ENCODE results near the gene ORMDL3. TPM values are rescaled to one million over a fixed set of nuclear protein-coding genes. Genes with fewer than 3 reads are reported as not detected.
A peak's percentile ranks its signal among the peaks of the same experiment; 100 is the strongest.

The ORMDL3 gene
- total RNA-seq, 2 experiments from 2014 or later: 46.8 to 64.9 TPM

- intact Hi-C loops (cut with DNase I, micrococcal nuclease): loop anchor here (5.0 to 10.0 kb wide), 3 partner anchors 152 to 1940 kb away; partner anchors contain the start of genes FBXL20 (in 1 of the 2) and KLHL11 (in 1 of the 2)
- Mint-ChIP-seq H3K27ac (peak overlapping the region; percentile 75), H3K4me3 (peak overlapping the region; percentile 85), H3K36me3 (ENCODE audit: low read depth) (peaks cover 22% of the 10 kb centered on the region), H3K9me3 (ENCODE audit: low read depth) (no peaks in the 10 kb centered on the region), H3K27me3 (no peaks in the 10 kb centered on the region), H3K4me1 (peaks cover 79% of the 10 kb centered on the region)
- ChIA-PET CTCF (no interaction called here), POLR2A (no interaction called here)
- DNase-seq (no peak), ATAC-seq (no peak)
These were observed 2.7 kb downstream of the ORMDL3 start for GRCh38 chr17:39924691-39925055.

GRCh38 chr17:39923836-39924690 is 3.3 kb downstream of the ORMDL3 start:
- H3K27ac Mint-ChIP-seq: peak overlapping the region; percentile 75
- DNase-seq (no peak), ATAC-seq (no peak)
- ChIA-PET POLR2A (no interaction called here), CTCF (no interaction called here)
- H3K27me3 Mint-ChIP-seq: no peaks in the 10 kb centered on the region
- peaks cover 76% of the 10 kb centered on the region for H3K4me1 Mint-ChIP-seq
- intact Hi-C loops (cut with DNase I, micrococcal nuclease): loop anchor here in 1 of 2 experiments (10.0 kb wide), 2 partner anchors 519 to 1941 kb away; partner anchors contain the start of genes FBXL20 and KLHL11
- H3K36me3 Mint-ChIP-seq (ENCODE audit: low read depth): peaks cover 25% of the 10 kb centered on the region
- peak overlapping the region; percentile 85 for H3K4me3 Mint-ChIP-seq
- H3K9me3 Mint-ChIP-seq (ENCODE audit: low read depth): no peaks in the 10 kb centered on the region

- intact Hi-C loops (cut with DNase I, micrococcal nuclease): loop anchor here in 1 of 2 experiments (10.0 kb wide), 2 partner anchors 518 to 1942 kb away; partner anchors contain the start of genes FBXL20 and KLHL11
- POLR2A ChIA-PET: no interaction called here
- H3K4me1 Mint-ChIP-seq: peaks cover 75% of the 10 kb centered on the region
- ATAC-seq (no peak), DNase-seq (no peak)
- peaks cover 27% of the 10 kb centered on the region for H3K36me3 Mint-ChIP-seq (ENCODE audit: low read depth)
- H3K27me3 Mint-ChIP-seq: no peaks in the 10 kb centered on the region
- H3K27ac Mint-ChIP-seq: peak overlapping the region; percentile 63
- CTCF ChIA-PET: interaction anchor here (0.7 kb wide), 1 partner anchor 14 kb away, joined by 3 read pairs; no protein-coding TSS in a partner anchor
- no peaks in the 10 kb centered on the region for H3K9me3 Mint-ChIP-seq (ENCODE audit: low read depth)
- no peak overlapping the region for H3K4me3 Mint-ChIP-seq
These were observed 4.2 kb downstream of the ORMDL3 start for GRCh38 chr17:39923230-39923629.

- no peaks in the 10 kb centered on the region for H3K27me3 Mint-ChIP-seq
- intact Hi-C loops (cut with DNase I, micrococcal nuclease): loop anchor here in 1 of 2 experiments (10.0 kb wide), 2 partner anchors 517 to 1943 kb away; partner anchors contain the start of genes FBXL20 and KLHL11
- CTCF ChIA-PET: interaction anchor here (0.6 kb wide), 1 partner anchor 268 kb away, joined by 3 read pairs; no protein-coding TSS in a partner anchor
- peaks cover 32% of the 10 kb centered on the region for H3K36me3 Mint-ChIP-seq (ENCODE audit: low read depth)
- POLR2A ChIA-PET: no interaction called here
- H3K4me3 Mint-ChIP-seq: no peak overlapping the region
- peaks cover 75% of the 10 kb centered on the region for H3K4me1 Mint-ChIP-seq
- H3K27ac Mint-ChIP-seq: peak overlapping the region; percentile 79
- ATAC-seq (no peak), DNase-seq (no peak)
- H3K9me3 Mint-ChIP-seq (ENCODE audit: low read depth): no peaks in the 10 kb centered on the region
These were observed 5.4 kb downstream of the ORMDL3 start for GRCh38 chr17:39922006-39922405.

GRCh38 chr17:39921323-39921722 is 6.1 kb downstream of the ORMDL3 start:
- Mint-ChIP-seq H3K27me3 (no peaks in the 10 kb centered on the region), H3K4me3 (no peak overlapping the region), H3K36me3 (ENCODE audit: low read depth) (peaks cover 34% of the 10 kb centered on the region), H3K27ac (peak overlapping the region; percentile 79), H3K4me1 (peaks cover 78% of the 10 kb centered on the region), H3K9me3 (ENCODE audit: low read depth) (no peaks in the 10 kb centered on the region)
- ATAC-seq: peak; percentile 69
- ChIA-PET POLR2A (interaction anchor here (0.6 kb wide), 1 partner anchor 522 kb away, joined by 3 read pairs; no protein-coding TSS in a partner anchor), CTCF (interaction anchor here (0.6 to 0.7 kb wide), 2 partner anchors 267 to 299 kb away, joined by 3 read pairs; no protein-coding TSS in a partner anchor)
- intact Hi-C loops (cut with DNase I, micrococcal nuclease): loop anchor here in 1 of 2 experiments (10.0 kb wide), 2 partner anchors 517 to 1943 kb away; partner anchors contain the start of genes FBXL20 and KLHL11
- DNase-seq: peak; percentile 57

- Mint-ChIP-seq H3K4me3 (no peak overlapping the region), H3K4me1 (peaks cover 70% of the 10 kb centered on the region)
- intact Hi-C loops (cut with DNase I, micrococcal nuclease): loop anchor here in 1 of 2 experiments (10.0 kb wide), 2 partner anchors 516 to 1944 kb away; partner anchors contain the start of genes FBXL20 and KLHL11
These were observed 6.9 kb downstream of the ORMDL3 start for GRCh38 chr17:39920218-39921210.

GRCh38 chr17:39919087-39919683 is 8.2 kb downstream of the ORMDL3 start:
- Mint-ChIP-seq H3K27ac (no peak overlapping the region), H3K36me3 (ENCODE audit: low read depth) (peaks cover 34% of the 10 kb centered on the region), H3K4me1 (peaks cover 57% of the 10 kb centered on the region), H3K27me3 (no peaks in the 10 kb centered on the region), H3K4me3 (no peak overlapping the region), H3K9me3 (ENCODE audit: low read depth) (no peaks in the 10 kb centered on the region)
- intact Hi-C loops (cut with DNase I, micrococcal nuclease): no loop called here
- CTCF ChIA-PET: interaction anchor here (0.5 to 0.9 kb wide), 2 partner anchors 62 to 165 kb away, joined by 3 to 5 read pairs; partner anchors contain the start of gene PSMD3
- ATAC-seq (no peak), DNase-seq (no peak)
- POLR2A ChIA-PET: no interaction called here

More at GRCh38 chr17:39920218-39921210, 6.9 kb downstream of the ORMDL3 start:
- Mint-ChIP-seq H3K27me3 (no peaks in the 10 kb centered on the region), H3K9me3 (ENCODE audit: low read depth) (no peaks in the 10 kb centered on the region), H3K36me3 (ENCODE audit: low read depth) (peaks cover 34% of the 10 kb centered on the region), H3K27ac (peak overlapping the region; percentile 79)
- POLR2A ChIA-PET: interaction anchor here (0.6 kb wide), 1 partner anchor 521 kb away, joined by 3 read pairs; no protein-coding TSS in a partner anchor
- CTCF ChIA-PET: interaction anchor here (0.7 kb wide), 1 partner anchor 298 kb away, joined by 3 read pairs; no protein-coding TSS in a partner anchor
- ATAC-seq: peak; percentile 70
- DNase-seq: peak; percentile 78

- intact Hi-C loops (cut with DNase I, micrococcal nuclease): no loop called here
- Mint-ChIP-seq H3K4me3 (no peak overlapping the region), H3K27me3 (no peaks in the 10 kb centered on the region), H3K4me1 (peaks cover 37% of the 10 kb centered on the region), H3K36me3 (ENCODE audit: low read depth) (peaks cover 27% of the 10 kb centered on the region), H3K27ac (peak overlapping the region; percentile 49), H3K9me3 (ENCODE audit: low read depth) (no peaks in the 10 kb centered on the region)
- no peak for DNase-seq
- ATAC-seq: no peak
- CTCF ChIA-PET: no interaction called here
- POLR2A ChIA-PET: no interaction called here
These were observed 10.5 kb downstream of the ORMDL3 start for GRCh38 chr17:39916918-39917317.

GRCh38 chr17:39915559-39915958 is 11.8 kb downstream of the ORMDL3 start:
- peaks cover 26% of the 10 kb centered on the region for H3K36me3 Mint-ChIP-seq (ENCODE audit: low read depth)
- no peaks in the 10 kb centered on the region for H3K27me3 Mint-ChIP-seq
- H3K4me1 Mint-ChIP-seq: peaks cover 24% of the 10 kb centered on the region
- no peaks in the 10 kb centered on the region for H3K9me3 Mint-ChIP-seq (ENCODE audit: low read depth)
- ATAC-seq (no peak), DNase-seq (no peak)
- CTCF ChIA-PET: interaction anchor here (0.6 to 0.7 kb wide), 4 partner anchors 16 to 414 kb away, joined by 3 to 4 read pairs (median 3); no protein-coding TSS in a partner anchor
- POLR2A ChIA-PET: interaction anchor here (0.6 kb wide), 1 partner anchor 14 kb away, joined by 6 read pairs; no protein-coding TSS in a partner anchor
- no peak overlapping the region for H3K4me3 Mint-ChIP-seq
- intact Hi-C loops (cut with DNase I, micrococcal nuclease): no loop called here
- H3K27ac Mint-ChIP-seq: no peak overlapping the region

GRCh38 chr17:39913989-39914388 is 13.4 kb downstream of the ORMDL3 start:
- ChIA-PET CTCF (no interaction called here), POLR2A (no interaction called here)
- H3K27ac Mint-ChIP-seq: no peak overlapping the region
- no peaks in the 10 kb centered on the region for H3K9me3 Mint-ChIP-seq (ENCODE audit: low read depth)
- H3K27me3 Mint-ChIP-seq: no peaks in the 10 kb centered on the region
- no peak for ATAC-seq
- peaks cover 13% of the 10 kb centered on the region for H3K4me1 Mint-ChIP-seq
- no peak overlapping the region for H3K4me3 Mint-ChIP-seq
- H3K36me3 Mint-ChIP-seq (ENCODE audit: low read depth): peaks cover 26% of the 10 kb centered on the region
- no peak for DNase-seq
- intact Hi-C loops (cut with DNase I, micrococcal nuclease): no loop called here
